GM23248 (cell line): ENCODE results near the gene DMBT1. TPM values are rescaled to one million over a fixed set of nuclear protein-coding genes. Genes with fewer than 3 reads are reported as not detected.

Source experiments
- DNase-seq: peaks from one replicate; pipeline ENCODE4 v3.0.0-alpha.2; 2015
- H2AFZ ChIP-seq: fragments of 200-600 bp; sonication (generic); 2 replicates; pipeline ENCODE4 v1.6.1; 2016; ENCODE audit warnings: antibody characterized with exemption
- H3F3A ChIP-seq: fragments of 200-600 bp; sonication (generic); 2 replicates; pipeline ENCODE4 v1.6.1; 2016; ENCODE audit warnings: mild to moderate bottlenecking, antibody characterized with exemption, mixed run types; ENCODE audit not compliant: insufficient read depth
- H3K27ac ChIP-seq: fragments of 200-600 bp; sonication (generic); 2 replicates; pipeline ENCODE4 v1.5.1; 2016; ENCODE audit warnings: mild to moderate bottlenecking
- H3K27me3 ChIP-seq: fragments of 200-600 bp; sonication (generic); replicated peaks from 2 replicates; pipeline ENCODE4 v1.6.1; 2016; ENCODE audit warnings: mild to moderate bottlenecking; ENCODE audit not compliant: insufficient read depth
- H3K36me3 ChIP-seq: fragments of 200-600 bp; sonication (generic); 2 replicates; pipeline ENCODE4 v1.6.1; 2016; ENCODE audit warnings: low read depth, mild to moderate bottlenecking
- H3K4me1 ChIP-seq: fragments of 200-600 bp; sonication (generic); 2 replicates; pipeline ENCODE4 v1.6.1; 2016; ENCODE audit warnings: mild to moderate bottlenecking; ENCODE audit not compliant: insufficient read depth
- H3K4me2 ChIP-seq: fragments of 200-600 bp; sonication (generic); one replicate; pipeline ENCODE4 v1.6.1; 2016; ENCODE audit warnings: mild to moderate bottlenecking; ENCODE audit not compliant: unreplicated experiment
- H3K4me3 ChIP-seq: fragments of 200-600 bp; sonication (generic); 2 replicates; pipeline ENCODE4 v1.5.1; 2016; ENCODE audit warnings: mild to moderate bottlenecking
- H3K79me2 ChIP-seq: fragments of 200-600 bp; sonication (generic); 2 replicates; pipeline ENCODE4 v1.6.1; 2016; ENCODE audit warnings: mild to moderate bottlenecking; ENCODE audit not compliant: insufficient read depth
- H3K9ac ChIP-seq: fragments of 200-600 bp; sonication (generic); 2 replicates; pipeline ENCODE4 v1.6.1; 2016; ENCODE audit warnings: mild to moderate bottlenecking
- H3K9me2 ChIP-seq: fragments of 200-600 bp; sonication (generic); 2 replicates; pipeline ENCODE4 v1.6.1; 2016; ENCODE audit warnings: mixed run types, mild to moderate bottlenecking, moderate library complexity; ENCODE audit not compliant: insufficient read depth
- H3K9me3 ChIP-seq: fragments of 200-600 bp; sonication (generic); one replicate; pipeline ENCODE4 v1.6.1; 2017; ENCODE audit warnings: low read depth
- H4K20me1 ChIP-seq: fragments of 200-600 bp; sonication (generic); 2 replicates; pipeline ENCODE4 v1.6.0; 2016; ENCODE audit not compliant: insufficient read depth
- EZH2 ChIP-seq: fragments of 200-600 bp; sonication (generic); IDR thresholded peaks from 2 replicates; pipeline ENCODE4 v1.6.1; 2018; ENCODE audit warnings: antibody characterized with exemption, mild to moderate bottlenecking; ENCODE audit not compliant: insufficient read depth, poor library complexity, severe bottlenecking
- EZH2phosphoT487 ChIP-seq: fragments of 200-600 bp; sonication (generic); IDR thresholded peaks from 2 replicates; pipeline ENCODE4 v1.6.1; 2018; ENCODE audit warnings: antibody characterized with exemption, moderate library complexity, mild to moderate bottlenecking, low read depth; ENCODE audit not compliant: insufficient read depth
- WGBS, 2 experiments: methylation state at CpG; one replicate each; pipeline ENCODE4 v1.1.6; 2015 to 2017; ENCODE audit warnings: low lambda C conversion rate in 2 of 2, low coverage in 1 of 2; ENCODE audit errors: missing lambda C conversion rate in 2 of 2; 5-methylcytosine and 5-hydroxymethylcytosine counted together
- in situ Hi-C: fragments of 300-500 bp; cut with MboI; formaldehyde crosslinking; loops from 2 replicates; pipeline ENCODE4 v1.15.0; 2020
- polyA plus RNA-seq: library from polyadenylated mRNA; unstranded; fragments of >200 nt; fragmentation: Nextera tagmentation; extraction: Ambion mirVana; gene quantifications from 2 replicates; pipeline ENCODE4 v1.2.1, GENCODE V29; 2016
- total RNA-seq: library from RNA; depleted of rRNA; stranded (reverse); fragments of >200 nt; shearing (Covaris generic); gene quantifications from 2 replicates; pipeline ENCODE4 v1.2.3, GENCODE V29; 2014

The DMBT1 gene
- total and polyA plus RNA-seq, 2 experiments from 2014 or later: not detected

DNA sequence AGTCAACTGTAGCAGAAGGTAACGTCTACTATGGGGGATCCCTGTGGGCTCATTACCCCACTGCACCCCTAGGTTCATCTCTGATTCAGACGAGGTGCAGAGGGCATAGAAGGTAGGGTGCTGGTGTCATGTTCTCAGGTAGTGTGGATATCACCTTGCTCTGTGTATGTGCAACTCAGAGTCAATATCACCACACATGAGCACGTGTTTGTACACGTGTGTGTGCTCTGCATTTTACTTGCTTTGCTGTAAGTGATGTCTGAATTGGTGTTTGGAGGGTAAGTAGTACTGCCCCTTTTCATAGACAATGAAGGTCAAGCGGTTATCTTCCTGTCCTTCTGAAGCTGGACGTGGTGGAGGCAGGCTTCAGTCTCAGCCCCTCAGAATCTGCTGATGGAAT, 10.4 kb downstream of the DMBT1 start:
- no peaks in the 10 kb centered on the region for H4K20me1 ChIP-seq
- H3K9ac ChIP-seq: no peak overlapping the region
- no peaks in the 10 kb centered on the region for H3K9me3 ChIP-seq
- H3K9me2 ChIP-seq: no peaks in the 10 kb centered on the region
- no peaks in the 10 kb centered on the region for H3K79me2 ChIP-seq
- DNase-seq: no peak
- no peaks in the 10 kb centered on the region for H3K4me1 ChIP-seq
- no peak overlapping the region for H3K27ac ChIP-seq
- H3K4me2 ChIP-seq: no peak overlapping the region
- no peak for TF ChIP-seq EZH2
- TF ChIP-seq EZH2phosphoT487: no peak
- no peak overlapping the region for H2AFZ ChIP-seq
- WGBS, 2 experiments: 20 to 26% methylated on average over 6 of the region's 6 CpGs
- H3K36me3 ChIP-seq: no peaks in the 10 kb centered on the region
- 0 out of 2 replicates have a peak, but pooled peaks cover 6% of the 10 kb centered on the region for H3K27me3 ChIP-seq
- no peak overlapping the region for H3K4me3 ChIP-seq
- H3F3A ChIP-seq: no peaks in the 10 kb centered on the region
- in situ Hi-C loops: no loop called here

DNA sequence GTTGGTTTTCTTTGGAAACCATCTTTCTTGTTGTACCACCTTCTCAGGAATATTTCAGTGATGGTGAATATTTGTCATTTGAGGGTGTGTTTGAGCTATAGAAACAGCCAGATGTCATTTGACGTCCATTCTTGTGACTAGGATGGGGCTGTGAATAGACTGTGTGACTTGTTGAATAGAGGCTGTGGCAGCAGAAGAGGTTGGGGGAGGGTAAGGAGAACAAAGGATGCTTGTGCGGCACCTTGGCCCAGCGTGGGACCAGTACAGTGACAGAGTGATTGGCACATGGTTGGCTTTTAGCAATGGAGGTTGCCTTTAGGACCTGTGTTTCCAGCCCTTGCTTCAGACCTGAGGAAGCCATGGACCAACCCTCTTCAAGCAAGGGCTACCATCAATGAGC, 11.3 kb downstream of the DMBT1 start:
- H3K79me2 ChIP-seq: no peaks in the 10 kb centered on the region
- H3K36me3 ChIP-seq: no peaks in the 10 kb centered on the region
- no peaks in the 10 kb centered on the region for H3F3A ChIP-seq
- 0 out of 2 replicates have a peak, but pooled peaks cover 6% of the 10 kb centered on the region for H3K27me3 ChIP-seq
- no peak overlapping the region for H3K9ac ChIP-seq
- 56 to 63% methylated on average over 3 of the region's 3 CpGs for WGBS, 2 experiments
- no peak overlapping the region for H3K27ac ChIP-seq
- no peaks in the 10 kb centered on the region for H4K20me1 ChIP-seq
- no peak for DNase-seq
- H3K9me3 ChIP-seq: no peaks in the 10 kb centered on the region
- H3K4me1 ChIP-seq: no peaks in the 10 kb centered on the region
- H3K4me2 ChIP-seq: no peak overlapping the region
- no peak overlapping the region for H2AFZ ChIP-seq
- TF ChIP-seq EZH2phosphoT487 (no peak), EZH2 (no peak)
- no peak overlapping the region for H3K4me3 ChIP-seq
- in situ Hi-C loops: no loop called here
- H3K9me2 ChIP-seq: no peaks in the 10 kb centered on the region

DNA sequence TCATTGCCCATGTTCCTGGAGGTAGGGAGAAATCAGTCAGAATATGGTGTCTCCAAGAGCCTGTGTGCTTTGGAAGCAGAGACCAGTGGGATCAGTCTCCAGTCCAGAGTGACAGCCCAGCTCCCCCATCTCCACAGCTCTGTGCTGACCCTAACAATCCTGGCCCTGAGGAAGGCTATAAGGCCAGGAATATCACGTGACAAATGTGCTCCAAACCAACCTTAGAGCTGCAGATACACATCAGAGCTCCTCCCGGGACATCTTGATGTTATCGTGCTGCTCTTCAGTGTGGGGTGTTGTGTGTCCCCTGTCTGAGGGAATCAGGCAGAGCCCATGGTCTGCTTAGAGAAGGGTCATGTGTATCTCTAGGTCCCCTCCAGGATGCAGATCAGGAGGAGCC, 15.2 kb downstream of the DMBT1 start:
- Histone ChIP-seq H3K9ac (no peak overlapping the region), H3K4me2 (no peak overlapping the region), H3K27me3 (peaks cover 6% of the 10 kb centered on the region; the same call in 1 of the 2 replicates), H3K4me1 (no peaks in the 10 kb centered on the region), H3K4me3 (no peak overlapping the region), H4K20me1 (no peaks in the 10 kb centered on the region), H3K79me2 (no peaks in the 10 kb centered on the region), H3K9me2 (no peaks in the 10 kb centered on the region), H3K27ac (no peak overlapping the region), H3F3A (no peaks in the 10 kb centered on the region), H3K9me3 (no peaks in the 10 kb centered on the region), H3K36me3 (no peaks in the 10 kb centered on the region), H2AFZ (no peak overlapping the region)
- DNase-seq: no peak
- WGBS, 2 experiments: 25 to 33% methylated on average over 2 to 3 of the region's 3 CpGs
- TF ChIP-seq EZH2 (no peak), EZH2phosphoT487 (no peak)
- in situ Hi-C loops: no loop called here

GRCh38 chr10:122576291-122576690, 15.7 kb downstream of the DMBT1 start:
- Histone ChIP-seq H3K79me2 (no peaks in the 10 kb centered on the region), H3K9me2 (no peaks in the 10 kb centered on the region), H3F3A (no peaks in the 10 kb centered on the region), H3K9ac (no peak overlapping the region), H4K20me1 (no peaks in the 10 kb centered on the region), H3K36me3 (no peaks in the 10 kb centered on the region), H3K27me3 (peaks cover 6% of the 10 kb centered on the region; the same call in 1 of the 2 replicates), H3K27ac (no peak overlapping the region), H3K9me3 (no peaks in the 10 kb centered on the region), H2AFZ (no peak overlapping the region), H3K4me2 (no peak overlapping the region), H3K4me3 (no peak overlapping the region), H3K4me1 (no peaks in the 10 kb centered on the region)
- DNase-seq: no peak
- in situ Hi-C loops: no loop called here
- 49 to 53% methylated on average over 6 of the region's 6 CpGs for WGBS, 2 experiments
- TF ChIP-seq EZH2phosphoT487 (no peak), EZH2 (no peak)
